Measurements from ENCODE around the gene SUMF1.

Gene SUMF1

DNA sequence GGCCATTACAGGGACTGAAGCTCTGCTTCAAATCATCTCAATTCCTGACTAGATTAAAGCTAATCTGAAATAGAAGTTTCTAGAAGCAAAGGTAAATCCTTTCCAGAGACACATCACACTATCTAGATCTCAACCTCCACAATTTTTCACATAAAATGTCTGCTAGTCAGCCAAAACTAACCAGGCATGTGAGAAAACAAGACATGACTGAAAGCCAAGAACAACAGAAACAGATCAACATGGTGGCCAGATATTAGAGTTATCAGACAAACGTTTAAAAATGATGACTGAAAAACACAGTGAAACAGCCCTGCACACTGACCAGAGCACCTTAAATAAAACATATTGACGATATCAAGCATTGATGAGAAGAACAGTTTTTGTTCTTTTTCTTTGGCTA is 59.1 kb downstream of the SUMF1 start:
- ATAC-seq = no peak

DNA sequence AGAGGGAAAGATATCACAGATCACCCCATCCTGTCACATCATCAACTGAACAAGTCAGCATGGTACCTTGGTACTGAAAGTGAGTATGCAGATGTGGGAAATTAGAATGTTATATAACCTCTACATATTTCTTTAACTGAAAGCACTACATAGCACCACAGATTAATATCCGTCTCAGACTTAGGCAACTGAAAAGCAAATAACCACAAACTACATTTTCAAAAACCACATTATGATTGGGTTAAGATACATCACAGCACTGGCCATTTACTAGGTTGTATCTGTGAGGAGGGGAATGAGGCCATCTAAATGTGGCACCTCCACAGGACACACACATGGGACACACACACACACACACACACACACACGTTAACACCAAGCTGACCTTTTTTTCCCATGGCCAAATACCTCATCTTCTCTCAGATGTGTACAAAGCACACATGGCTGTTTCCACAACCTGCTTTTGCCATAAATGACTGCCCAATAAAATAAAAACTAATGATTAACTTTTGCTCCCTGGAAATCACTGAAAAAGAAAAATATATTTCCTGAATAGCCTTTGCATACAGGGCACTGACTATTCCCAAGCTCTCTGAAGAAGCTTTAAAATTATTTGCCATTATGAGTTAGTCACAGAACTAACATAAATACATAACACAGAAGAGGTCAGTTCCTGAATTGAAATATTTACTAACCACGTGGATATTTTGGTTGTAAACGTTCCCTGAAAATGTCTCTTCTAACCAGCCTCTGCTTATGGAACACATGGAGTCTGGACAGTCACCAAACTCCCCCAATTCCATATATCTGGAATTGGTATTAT is 60.1 kb downstream of the SUMF1 start:
- no peak for ATAC-seq
- TF ChIP-seq ISL1 (CRISPR knock-in tag; IDR thresholded peaks at IDR 0.05) (no peak), TOX (CRISPR knock-in tag; IDR thresholded peaks at IDR 0.05; ENCODE audit: borderline replicate concordance) (no peak), ZNF70 (CRISPR knock-in tag; IDR thresholded peaks at IDR 0.05) (no peak), BACH2 (CRISPR knock-in tag; IDR thresholded peaks at IDR 0.05; ENCODE audit: borderline replicate concordance) (no peak), GLIS3 (CRISPR knock-in tag; IDR thresholded peaks at IDR 0.05) (no peak), ZFP30 (CRISPR knock-in tag; IDR thresholded peaks at IDR 0.05) (no peak), ESRRG (CRISPR knock-in tag; IDR thresholded peaks at IDR 0.05) (no peak)
- TF ChIP-seq, protein P1, sequence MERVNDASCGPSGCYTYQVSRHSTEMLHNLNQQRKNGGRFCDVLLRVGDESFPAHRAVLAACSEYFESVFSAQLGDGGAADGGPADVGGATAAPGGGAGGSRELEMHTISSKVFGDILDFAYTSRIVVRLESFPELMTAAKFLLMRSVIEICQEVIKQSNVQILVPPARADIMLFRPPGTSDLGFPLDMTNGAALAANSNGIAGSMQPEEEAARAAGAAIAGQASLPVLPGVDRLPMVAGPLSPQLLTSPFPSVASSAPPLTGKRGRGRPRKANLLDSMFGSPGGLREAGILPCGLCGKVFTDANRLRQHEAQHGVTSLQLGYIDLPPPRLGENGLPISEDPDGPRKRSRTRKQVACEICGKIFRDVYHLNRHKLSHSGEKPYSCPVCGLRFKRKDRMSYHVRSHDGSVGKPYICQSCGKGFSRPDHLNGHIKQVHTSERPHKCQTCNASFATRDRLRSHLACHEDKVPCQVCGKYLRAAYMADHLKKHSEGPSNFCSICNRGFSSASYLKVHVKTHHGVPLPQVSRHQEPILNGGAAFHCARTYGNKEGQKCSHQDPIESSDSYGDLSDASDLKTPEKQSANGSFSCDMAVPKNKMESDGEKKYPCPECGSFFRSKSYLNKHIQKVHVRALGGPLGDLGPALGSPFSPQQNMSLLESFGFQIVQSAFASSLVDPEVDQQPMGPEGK (CRISPR knock-in tag; IDR thresholded peaks at IDR 0.05; ENCODE audit: borderline replicate concordance) = no peak
- TF ChIP-seq, protein P2, sequence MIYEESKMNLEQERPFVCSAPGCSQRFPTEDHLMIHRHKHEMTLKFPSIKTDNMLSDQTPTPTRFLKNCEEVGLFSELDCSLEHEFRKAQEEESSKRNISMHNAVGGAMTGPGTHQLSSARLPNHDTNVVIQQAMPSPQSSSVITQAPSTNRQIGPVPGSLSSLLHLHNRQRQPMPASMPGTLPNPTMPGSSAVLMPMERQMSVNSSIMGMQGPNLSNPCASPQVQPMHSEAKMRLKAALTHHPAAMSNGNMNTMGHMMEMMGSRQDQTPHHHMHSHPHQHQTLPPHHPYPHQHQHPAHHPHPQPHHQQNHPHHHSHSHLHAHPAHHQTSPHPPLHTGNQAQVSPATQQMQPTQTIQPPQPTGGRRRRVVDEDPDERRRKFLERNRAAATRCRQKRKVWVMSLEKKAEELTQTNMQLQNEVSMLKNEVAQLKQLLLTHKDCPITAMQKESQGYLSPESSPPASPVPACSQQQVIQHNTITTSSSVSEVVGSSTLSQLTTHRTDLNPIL (CRISPR knock-in tag; IDR thresholded peaks at IDR 0.05; ENCODE audit: low read depth) = no peak

More for the DNA sequence above, 59.1 kb downstream of the SUMF1 start:
- TF ChIP-seq ZNF70 (CRISPR knock-in tag; IDR thresholded peaks at IDR 0.05) = no peak
- TF ChIP-seq TOX (CRISPR knock-in tag; IDR thresholded peaks at IDR 0.05; ENCODE audit: borderline replicate concordance) = no peak
- TF ChIP-seq, protein P3, sequence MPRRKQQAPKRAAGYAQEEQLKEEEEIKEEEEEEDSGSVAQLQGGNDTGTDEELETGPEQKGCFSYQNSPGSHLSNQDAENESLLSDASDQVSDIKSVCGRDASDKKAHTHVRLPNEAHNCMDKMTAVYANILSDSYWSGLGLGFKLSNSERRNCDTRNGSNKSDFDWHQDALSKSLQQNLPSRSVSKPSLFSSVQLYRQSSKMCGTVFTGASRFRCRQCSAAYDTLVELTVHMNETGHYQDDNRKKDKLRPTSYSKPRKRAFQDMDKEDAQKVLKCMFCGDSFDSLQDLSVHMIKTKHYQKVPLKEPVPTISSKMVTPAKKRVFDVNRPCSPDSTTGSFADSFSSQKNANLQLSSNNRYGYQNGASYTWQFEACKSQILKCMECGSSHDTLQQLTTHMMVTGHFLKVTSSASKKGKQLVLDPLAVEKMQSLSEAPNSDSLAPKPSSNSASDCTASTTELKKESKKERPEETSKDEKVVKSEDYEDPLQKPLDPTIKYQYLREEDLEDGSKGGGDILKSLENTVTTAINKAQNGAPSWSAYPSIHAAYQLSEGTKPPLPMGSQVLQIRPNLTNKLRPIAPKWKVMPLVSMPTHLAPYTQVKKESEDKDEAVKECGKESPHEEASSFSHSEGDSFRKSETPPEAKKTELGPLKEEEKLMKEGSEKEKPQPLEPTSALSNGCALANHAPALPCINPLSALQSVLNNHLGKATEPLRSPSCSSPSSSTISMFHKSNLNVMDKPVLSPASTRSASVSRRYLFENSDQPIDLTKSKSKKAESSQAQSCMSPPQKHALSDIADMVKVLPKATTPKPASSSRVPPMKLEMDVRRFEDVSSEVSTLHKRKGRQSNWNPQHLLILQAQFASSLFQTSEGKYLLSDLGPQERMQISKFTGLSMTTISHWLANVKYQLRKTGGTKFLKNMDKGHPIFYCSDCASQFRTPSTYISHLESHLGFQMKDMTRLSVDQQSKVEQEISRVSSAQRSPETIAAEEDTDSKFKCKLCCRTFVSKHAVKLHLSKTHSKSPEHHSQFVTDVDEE (CRISPR knock-in tag; IDR thresholded peaks at IDR 0.05) = no peak; the same call in 1 of the 2 replicates
- TF ChIP-seq, protein P4, sequence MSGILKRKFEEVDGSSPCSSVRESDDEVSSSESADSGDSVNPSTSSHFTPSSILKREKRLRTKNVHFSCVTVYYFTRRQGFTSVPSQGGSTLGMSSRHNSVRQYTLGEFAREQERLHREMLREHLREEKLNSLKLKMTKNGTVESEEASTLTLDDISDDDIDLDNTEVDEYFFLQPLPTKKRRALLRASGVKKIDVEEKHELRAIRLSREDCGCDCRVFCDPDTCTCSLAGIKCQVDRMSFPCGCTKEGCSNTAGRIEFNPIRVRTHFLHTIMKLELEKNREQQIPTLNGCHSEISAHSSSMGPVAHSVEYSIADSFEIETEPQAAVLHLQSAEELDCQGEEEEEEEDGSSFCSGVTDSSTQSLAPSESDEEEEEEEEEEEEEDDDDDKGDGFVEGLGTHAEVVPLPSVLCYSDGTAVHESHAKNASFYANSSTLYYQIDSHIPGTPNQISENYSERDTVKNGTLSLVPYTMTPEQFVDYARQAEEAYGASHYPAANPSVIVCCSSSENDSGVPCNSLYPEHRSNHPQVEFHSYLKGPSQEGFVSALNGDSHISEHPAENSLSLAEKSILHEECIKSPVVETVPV (CRISPR knock-in tag; IDR thresholded peaks at IDR 0.05) = no peak
- no peak; the same call in 1 of the 2 replicates for TF ChIP-seq ISL1 (CRISPR knock-in tag; IDR thresholded peaks at IDR 0.05)
- TF ChIP-seq, protein P5, sequence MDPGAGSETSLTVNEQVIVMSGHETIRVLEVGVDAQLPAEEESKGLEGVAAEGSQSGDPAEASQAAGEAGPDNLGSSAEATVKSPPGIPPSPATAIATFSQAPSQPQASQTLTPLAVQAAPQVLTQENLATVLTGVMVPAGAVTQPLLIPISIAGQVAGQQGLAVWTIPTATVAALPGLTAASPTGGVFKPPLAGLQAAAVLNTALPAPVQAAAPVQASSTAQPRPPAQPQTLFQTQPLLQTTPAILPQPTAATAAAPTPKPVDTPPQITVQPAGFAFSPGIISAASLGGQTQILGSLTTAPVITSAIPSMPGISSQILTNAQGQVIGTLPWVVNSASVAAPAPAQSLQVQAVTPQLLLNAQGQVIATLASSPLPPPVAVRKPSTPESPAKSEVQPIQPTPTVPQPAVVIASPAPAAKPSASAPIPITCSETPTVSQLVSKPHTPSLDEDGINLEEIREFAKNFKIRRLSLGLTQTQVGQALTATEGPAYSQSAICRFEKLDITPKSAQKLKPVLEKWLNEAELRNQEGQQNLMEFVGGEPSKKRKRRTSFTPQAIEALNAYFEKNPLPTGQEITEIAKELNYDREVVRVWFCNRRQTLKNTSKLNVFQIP (CRISPR knock-in tag; IDR thresholded peaks at IDR 0.05; ENCODE audit: borderline replicate concordance, low read depth) = no peak
- no peak for TF ChIP-seq ARNTL (CRISPR knock-in tag; IDR thresholded peaks at IDR 0.05; ENCODE audit: borderline replicate concordance, low read depth)
- no peak for TF ChIP-seq ZNF8 (CRISPR knock-in tag; IDR thresholded peaks at IDR 0.05)
- TF ChIP-seq CSDC2 (CRISPR knock-in tag; IDR thresholded peaks at IDR 0.05) = no peak
- TF ChIP-seq BACH2 (CRISPR knock-in tag; IDR thresholded peaks at IDR 0.05; ENCODE audit: borderline replicate concordance) = no peak
- TF ChIP-seq SNAI2 (CRISPR knock-in tag; IDR thresholded peaks at IDR 0.05) = no peak
- TF ChIP-seq, protein P2 (CRISPR knock-in tag; IDR thresholded peaks at IDR 0.05; ENCODE audit: low read depth) = no peak
- no peak for TF ChIP-seq ZC3H10 (CRISPR knock-in tag; IDR thresholded peaks at IDR 0.05)
- TF ChIP-seq GLIS3 (CRISPR knock-in tag; IDR thresholded peaks at IDR 0.05) = no peak
- no peak for TF ChIP-seq TCF4 (CRISPR knock-in tag; IDR thresholded peaks at IDR 0.05; ENCODE audit: borderline replicate concordance)
- no peak for TF ChIP-seq ZFP3 (CRISPR knock-in tag; IDR thresholded peaks at IDR 0.05)
- TF ChIP-seq ZNF565 (CRISPR knock-in tag; conservative IDR thresholded peaks at IDR 0.05; ENCODE audit: low read depth) = no peak
- TF ChIP-seq, protein P1 (CRISPR knock-in tag; IDR thresholded peaks at IDR 0.05; ENCODE audit: borderline replicate concordance) = no peak
- TF ChIP-seq RARB (CRISPR knock-in tag; IDR thresholded peaks at IDR 0.05) = no peak
